Measurements from ENCODE around the gene PCSK5.
"Not testable (repeated sequence)": the region's sequence is repeated elsewhere in the genome, so short reads cannot be mapped to it uniquely, and the experiment has no call there.

The PCSK5 gene

DNA sequence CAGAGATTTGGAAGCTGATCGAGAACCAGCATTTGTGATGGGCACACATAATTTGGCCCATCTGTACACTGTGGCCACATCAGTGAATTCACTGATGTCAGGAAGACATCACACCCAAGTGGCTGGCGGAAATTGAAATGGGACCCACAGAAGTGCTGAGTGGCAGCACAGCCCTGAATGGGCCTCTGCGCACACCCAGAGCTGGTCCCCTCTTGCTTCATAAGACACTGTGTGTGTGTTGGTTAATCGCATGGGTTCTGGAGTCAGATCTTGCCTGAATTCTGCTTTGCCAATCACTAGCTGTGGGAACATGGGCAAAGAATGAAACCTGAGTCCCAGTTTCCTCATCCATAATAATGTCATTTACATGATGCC lies 72.2 kb downstream of the PCSK5 start:
- DNase-seq (ENCODE audit: low read depth in 2 of 2), result no peak

DNA sequence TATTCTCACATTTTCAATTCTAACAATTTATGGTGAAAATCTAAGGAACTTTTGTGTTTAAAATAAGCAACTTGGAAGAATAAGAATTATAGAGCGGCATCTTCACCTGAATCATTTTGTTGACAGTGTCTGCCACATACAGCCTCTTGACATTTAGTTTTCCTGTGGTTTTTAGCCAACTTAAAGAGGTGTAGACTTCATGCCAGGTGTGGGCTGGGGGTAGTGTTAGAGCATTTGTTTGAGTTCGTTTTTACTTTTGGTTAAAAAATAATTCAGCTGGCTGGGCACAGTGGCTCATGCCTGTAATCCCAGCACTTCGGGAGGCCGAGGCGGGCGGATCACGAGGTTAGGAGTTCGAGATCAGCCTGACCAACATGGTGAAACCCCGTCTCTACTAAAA lies 72.8 kb downstream of the PCSK5 start:
- not testable (repeated sequence) for DNase-seq (ENCODE audit: low read depth in 2 of 2)

DNA sequence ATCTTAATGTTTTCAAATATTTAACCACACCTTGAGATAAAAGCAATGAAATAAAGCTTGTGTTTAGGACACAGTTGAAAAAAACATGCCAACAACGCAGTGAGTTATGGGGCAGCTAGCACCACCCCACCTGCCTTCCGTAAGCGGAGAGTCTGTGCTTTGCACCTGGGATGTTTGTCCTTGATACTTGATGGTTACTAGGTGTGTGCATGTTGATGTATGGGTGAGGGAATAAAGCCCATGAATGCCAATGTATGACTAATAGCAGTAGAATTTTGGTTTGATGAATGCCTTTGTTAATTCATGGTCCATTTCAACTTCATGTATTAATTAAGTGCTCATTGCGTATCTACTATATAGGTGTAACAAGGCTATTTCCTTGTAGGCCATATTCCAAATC lies 74.0 kb downstream of the PCSK5 start:
- DNase-seq (ENCODE audit: low read depth in 2 of 2), result no peak

DNA sequence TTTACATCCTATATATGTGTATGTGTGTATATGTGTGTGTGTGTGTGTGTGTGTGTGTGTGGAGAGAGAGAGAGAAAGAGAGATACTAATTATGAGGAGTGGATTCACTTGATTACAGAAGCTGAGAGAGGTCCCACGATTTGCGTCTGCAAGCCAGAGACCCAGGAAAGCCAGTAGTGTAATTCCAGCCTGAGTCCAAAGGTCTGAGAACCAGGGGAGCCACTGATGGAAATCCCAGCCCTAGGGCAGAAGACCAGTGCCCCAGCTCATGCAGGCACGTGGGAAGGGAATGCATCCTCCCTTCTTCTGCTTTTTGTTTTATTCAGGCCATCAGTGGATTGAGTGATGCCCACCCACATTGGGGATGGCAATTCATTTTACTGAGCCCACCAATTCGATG lies 74.8 kb downstream of the PCSK5 start:
- DNase-seq (ENCODE audit: low read depth in 2 of 2), result no peak

DNA sequence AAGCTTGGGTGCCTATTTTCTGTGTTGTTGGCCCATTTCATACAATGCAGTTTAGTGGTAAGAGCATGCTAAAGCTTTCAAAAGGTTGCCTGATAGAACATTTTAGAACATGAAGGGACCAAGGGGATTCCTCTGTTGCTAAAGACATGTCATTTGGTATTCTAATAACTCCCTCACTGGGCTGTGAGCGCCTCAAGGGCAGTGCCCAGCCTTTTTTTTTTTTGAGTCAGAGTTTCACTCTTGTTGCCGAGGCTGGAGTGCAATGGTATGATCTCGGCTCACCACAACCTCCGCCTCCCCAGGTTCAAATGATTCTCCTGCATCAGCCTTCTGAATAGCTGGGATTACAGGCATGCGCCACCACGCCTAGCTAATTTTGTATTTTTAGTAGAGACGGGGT lies 77.1 kb downstream of the PCSK5 start:
- DNase-seq (ENCODE audit: low read depth in 2 of 2), result no peak

DNA sequence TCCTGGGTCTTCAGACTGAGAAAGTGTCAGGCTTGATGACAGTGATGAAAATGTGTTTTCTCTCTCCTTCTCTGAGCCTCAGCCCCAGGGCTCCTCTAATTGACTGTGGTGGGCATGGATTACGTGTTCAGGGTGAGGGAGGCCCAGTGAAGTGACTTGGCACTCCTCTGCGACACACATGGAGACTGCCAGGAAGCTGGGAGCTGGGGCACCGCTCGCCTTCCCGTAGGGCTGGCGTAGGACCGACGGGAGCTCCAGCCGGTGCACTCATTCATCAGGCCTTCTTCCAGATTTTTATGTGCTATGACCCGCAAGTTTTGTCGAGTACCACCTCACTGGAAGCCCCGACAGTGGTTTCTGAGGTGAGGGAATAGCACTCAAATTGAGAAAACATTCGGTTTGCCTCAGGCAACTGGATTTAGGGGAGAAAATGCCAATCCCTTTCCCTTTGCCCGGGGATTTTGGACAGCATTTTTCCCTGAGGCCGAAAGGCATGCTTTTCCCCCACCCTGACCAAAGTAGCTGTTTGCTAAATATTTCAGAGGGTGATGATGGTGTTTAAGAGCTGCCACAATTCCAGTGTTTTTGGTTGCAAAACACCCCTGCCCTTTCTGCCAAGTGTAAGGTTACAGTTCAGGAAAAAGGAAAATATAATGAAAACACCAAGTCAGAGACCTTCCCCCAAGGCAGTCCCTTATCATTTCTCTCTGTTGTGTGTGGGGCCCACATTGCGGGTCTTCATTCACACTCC lies 83.7 kb downstream of the PCSK5 start:
- DNase-seq (ENCODE audit: low read depth in 2 of 2), result no peak

DNA sequence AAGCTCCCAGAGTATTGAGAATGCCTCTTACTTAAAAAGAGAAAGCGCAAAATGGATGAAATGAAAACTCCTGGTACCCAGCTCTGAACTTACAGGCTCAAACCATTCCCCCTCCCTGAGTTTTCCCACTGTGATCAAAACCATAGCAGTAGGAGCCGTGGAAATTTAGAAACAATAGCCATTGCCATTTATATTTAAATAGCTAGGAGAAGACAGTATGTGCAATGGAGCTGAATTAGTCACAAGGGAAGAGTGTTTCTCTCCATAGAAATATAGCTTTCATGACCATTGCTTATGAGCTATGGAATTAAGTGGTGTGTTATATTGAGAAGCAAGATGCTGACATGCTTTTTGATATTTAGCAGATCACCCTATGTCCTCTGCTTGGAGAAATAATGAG lies 84.6 kb downstream of the PCSK5 start:
- no peak for DNase-seq (ENCODE audit: low read depth in 2 of 2)

DNA sequence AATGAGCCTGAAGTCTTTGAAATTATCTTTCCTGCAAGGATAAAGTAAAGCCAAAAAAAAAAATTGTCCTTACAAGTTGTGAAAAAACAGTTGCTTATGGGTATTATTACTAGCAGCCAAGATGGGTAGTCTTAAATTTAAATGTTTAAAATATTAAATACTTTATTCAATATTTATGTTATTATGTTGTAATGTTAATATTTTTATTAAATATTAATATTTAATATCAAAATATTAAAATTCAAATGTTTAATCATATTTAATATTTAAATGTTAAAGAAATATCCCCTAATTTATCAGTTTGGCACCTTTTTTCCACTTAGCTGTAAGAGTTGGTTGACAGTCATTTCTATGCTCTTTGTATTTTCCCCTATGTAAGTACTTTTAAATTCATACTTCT lies 86.1 kb downstream of the PCSK5 start:
- DNase-seq (ENCODE audit: low read depth in 2 of 2), result no peak

DNA sequence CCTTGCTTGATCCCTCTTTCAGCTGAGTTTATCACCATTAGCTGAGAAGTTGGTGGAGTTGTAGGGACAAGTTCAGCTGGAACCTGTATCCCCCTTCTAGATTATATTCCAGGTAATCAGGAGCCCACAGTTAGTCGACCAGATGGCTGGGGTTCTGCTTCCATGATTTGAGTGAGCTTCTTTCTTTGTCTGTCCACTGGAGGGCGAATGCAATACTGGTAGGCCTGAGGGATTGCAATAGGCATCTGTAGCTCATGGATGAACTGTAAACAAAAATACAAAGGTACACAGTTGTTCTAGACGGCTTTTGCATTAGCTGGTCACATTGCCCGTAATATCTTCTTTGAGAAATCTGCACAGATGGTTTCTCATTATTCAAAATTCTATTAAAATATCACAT lies 88.9 kb downstream of the PCSK5 start:
- no peak for DNase-seq (ENCODE audit: low read depth in 2 of 2)

DNA sequence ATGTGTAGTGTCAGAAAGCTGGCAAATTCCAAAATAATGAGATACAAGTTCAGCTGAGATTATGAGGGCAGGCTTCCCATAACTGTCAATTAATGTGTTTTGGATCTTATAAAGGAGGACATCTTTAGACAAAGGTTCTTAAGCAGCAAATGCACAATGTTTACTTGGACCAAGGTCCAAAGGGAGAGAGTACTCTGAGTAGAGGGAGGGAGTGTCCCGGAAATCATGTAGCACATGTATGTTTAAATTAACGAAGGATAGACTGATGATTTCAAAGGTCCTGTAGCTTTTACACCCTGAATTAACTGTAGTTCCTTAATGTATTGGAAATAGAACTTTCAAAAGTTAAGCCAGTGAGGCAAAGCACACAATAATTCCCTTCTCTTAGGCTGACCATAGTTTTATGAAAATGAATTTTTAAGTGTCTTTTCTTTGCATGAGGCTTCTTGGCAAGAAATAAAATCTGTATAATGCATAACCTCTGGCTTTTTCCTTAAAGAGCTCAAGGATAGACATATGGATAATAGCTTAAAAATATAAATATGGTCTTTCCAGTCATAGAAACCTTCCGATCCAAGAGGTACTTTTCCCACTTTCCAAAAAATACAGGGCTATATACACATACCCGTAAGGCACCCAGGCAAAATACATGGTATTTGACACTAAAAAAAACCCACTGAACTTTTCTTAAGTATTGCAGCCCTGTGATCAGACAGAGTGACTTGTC lies 93.0 kb downstream of the PCSK5 start:
- no peak for DNase-seq (ENCODE audit: low read depth in 2 of 2)

DNA sequence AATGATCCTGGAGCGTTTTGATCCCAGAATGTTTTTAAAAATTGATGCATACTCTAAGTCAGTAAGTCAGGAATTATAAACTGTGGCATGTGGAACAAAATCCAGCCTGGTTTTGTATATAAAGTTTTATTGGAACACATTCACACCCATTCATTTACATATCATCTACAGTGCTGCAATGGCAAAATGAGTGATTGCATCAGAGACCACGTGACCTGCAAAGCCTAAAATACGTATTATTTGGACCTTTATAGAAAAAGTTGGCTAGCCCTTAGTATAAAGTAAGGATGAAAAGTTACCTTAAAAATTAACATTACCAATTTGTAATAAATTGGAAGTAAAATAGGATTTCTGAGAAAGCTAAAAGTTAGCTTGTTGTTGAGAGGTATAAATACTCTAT lies 95.0 kb downstream of the PCSK5 start:
- DNase-seq (ENCODE audit: low read depth in 2 of 2), result no peak

DNA sequence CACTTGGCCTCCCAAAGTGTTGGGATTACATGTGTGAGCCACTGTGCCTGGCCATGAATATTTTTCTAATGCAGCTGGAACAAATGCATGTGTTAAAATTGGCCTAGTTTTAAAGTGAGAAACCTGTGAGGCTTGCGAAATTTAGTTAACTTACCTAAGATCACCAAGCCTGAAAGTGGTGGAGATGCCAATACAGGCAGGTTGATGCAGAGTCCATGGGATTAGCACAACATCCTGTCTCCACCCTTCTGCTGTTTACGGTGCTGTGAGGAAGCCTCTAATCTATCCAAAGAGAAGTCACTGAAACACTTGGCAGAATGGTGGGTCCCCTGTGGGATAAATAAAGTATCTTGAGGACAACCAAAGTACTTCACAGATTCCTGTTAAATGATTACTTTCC lies 98.2 kb downstream of the PCSK5 start:
- DNase-seq (ENCODE audit: low read depth in 2 of 2), result no peak

DNA sequence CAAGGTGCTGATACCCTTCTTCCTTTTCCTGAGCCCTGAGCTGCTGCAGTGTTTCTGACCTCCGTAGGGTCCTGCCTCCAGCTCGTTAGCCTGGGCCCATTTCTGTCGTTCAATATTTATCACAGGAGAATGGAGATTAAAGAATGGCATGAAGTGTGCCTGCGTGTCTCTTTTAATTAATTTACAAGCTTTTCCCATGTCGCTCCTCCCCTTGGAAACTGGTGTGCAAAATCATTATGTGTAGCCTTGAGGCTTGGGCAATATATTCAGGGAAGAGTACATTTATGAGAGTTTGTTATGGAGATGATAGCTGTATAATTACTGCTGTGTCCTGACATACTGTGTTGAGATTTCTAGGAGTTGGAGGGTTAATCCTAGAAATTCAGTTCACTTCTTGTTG lies 99.7 kb downstream of the PCSK5 start:
- DNase-seq (ENCODE audit: low read depth in 2 of 2), result no peak

DNA sequence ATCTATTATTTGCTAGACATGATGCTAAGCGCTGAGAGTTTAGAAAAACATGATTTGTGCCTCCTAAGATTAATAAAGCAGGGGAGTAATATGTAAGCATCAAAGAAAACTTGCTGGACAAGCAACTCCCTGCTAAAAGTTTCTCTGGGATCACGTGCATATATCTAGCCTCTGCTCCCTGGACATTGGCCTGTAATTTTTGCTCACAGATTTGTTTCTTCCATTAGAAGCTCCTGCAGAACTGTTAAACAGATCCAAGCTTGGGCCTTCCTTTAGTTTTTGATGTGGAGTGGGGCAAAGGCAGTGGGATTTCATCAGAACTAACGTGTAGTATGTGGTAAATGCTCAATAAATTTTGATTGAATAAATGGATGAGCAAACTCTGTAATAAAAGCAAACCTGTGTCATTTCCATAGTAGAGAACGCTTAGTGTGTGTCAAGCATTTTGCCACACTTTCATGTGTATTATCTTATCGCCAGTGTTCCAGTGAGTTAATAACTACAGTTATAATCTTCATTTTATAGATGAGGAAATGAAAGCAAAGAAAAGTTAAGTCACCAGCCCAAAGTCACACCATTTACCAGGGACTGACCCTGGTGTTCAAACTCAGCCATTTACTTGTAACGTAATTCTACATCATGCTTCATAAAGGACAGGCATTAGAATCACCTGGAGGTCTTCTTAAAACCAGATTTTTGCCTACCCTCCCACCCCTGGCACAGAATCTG lies 100.3 kb downstream of the PCSK5 start:
- no peak for DNase-seq (ENCODE audit: low read depth in 2 of 2)

DNA sequence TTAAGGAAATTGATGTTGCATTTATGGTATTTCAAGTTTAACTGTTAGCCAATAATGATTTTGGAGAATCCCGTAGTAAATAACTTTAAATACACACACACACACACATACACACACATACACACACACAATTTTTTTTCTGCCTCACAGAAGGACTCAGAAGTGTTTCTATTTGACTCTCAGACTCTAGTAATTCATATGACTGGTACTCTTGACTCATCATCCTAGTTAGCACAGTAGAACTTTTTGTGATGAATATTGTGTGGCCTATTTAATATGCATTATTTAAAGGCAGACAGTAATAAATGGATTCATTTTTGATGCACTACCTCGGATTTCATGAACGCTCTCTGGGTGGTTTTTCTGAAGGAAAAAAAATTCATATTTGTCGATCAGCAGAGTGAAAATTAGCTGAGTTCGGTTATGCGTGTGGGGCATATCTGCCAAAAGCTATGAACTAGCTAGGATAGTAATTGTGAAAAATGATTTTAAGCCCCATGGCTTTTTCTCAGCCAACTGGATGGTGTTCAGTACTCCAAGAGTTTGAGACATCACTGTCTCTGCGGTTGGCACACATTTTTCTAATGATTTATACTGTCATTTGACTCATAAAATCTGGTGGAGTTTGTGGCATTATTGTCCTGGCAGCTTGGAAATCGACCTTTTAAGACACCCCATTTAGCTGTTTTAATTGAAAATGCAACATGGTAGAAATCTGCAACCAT lies 102.2 kb downstream of the PCSK5 start:
- no peak for DNase-seq (ENCODE audit: low read depth in 2 of 2)

DNA sequence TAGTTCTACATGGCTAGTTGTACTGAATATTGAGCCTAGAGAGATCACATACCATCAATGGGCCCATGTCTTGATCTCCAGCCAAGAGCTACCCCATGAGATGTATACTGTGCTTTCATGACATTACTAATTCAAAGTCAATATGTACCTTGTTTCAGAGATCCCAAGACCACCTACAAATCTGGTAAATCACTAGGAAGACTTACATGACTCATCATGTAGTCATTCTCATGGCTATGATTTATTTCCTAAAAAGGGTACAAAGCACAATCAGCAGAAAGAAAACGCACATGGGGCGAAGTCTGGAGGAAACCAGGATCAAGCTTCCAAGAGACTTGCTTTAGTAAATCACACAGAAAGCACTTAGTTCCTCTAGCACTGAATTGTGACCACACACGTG lies 103.0 kb downstream of the PCSK5 start:
- no peak for DNase-seq (ENCODE audit: low read depth in 2 of 2)

DNA sequence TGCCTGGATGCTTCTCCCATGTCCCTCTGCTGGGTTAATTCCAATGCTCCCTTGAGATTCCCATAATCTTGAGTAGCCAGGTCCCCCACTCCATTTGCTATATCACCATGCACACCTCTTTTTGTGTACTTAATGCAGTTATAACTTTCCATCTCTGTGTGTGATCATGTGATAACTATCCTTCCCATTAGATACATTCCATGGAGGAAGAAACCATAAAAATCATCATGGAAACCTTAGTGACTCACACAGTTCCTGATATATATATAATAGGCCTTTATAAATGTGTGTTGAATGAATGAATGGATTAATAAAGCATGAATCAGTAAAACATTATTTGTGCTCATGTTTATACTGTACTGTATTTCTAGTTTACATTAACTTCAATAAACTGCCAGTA lies 104.6 kb downstream of the PCSK5 start:
- DNase-seq (ENCODE audit: low read depth in 2 of 2), result no peak

DNA sequence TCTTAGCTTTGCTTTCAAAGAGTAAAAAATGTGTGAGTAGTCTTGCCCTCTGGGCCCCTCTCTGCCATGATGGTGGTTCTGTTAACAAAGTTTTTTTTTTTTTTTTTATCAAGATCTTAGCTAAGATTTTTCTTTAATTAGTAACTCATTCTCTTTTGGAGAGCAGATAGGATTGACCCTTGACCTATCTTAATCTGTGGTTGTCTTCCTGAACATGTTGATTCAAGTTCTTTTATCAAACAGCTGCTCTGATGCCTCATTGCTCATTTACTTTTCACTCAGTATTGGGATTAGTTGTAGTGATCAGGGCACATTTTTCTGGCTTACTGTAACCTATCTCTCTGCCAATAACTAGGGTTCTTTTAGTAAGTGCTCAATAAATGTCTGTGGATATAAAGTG lies 106.3 kb downstream of the PCSK5 start:
- DNase-seq (ENCODE audit: low read depth in 2 of 2), result no peak

DNA sequence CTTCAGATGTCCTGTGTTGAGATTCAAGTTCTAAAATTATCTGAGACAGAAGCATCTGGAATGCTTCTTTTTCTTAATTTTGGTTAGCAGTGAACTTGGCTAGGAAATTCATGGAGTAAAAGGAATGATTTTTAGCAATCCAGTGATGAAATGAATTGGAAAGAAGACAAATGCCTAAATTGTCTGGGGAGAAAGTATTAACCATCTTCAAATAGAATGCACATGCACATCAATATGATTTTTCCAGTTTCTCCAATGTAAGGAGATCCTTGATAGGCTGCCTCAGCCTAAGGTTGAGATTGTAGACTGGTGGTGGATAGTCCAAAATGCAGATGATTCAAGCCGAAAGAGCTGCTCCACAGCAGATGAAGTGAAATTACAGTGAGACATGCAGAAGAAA lies 106.7 kb downstream of the PCSK5 start:
- DNase-seq (ENCODE audit: low read depth in 2 of 2), result no peak

DNA sequence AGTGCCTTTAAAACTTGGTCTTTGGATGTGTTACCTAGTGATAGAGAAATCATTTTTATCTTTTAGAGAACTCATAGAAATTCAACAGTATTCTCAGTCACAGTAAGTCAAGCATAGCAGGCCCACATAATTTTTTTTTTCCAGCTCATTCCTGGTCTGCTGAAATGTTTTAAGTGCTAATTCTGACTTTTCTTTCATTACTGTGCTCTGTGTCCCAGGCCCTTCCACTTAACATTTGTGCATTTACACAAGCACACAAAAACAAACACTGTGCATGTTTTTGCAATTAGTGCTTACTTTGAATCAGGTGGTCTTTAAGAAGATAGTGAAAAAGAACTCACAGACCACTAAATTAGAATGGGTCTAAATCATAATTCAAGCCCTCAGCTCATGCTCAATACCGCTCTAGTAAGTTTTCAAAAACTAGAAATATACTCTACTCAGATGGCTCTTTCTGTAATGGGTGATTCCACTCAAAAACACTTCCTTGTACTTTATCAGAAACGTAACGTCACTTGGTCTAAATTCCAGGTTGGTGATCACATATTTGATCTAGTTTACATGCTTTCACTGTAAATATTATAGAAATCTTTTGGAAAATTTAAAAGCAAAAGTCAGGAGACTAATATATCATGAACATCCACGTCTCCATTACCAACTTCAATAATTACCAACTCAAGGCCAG lies 107.8 kb downstream of the PCSK5 start:
- no peak for DNase-seq (ENCODE audit: low read depth in 2 of 2)

DNA sequence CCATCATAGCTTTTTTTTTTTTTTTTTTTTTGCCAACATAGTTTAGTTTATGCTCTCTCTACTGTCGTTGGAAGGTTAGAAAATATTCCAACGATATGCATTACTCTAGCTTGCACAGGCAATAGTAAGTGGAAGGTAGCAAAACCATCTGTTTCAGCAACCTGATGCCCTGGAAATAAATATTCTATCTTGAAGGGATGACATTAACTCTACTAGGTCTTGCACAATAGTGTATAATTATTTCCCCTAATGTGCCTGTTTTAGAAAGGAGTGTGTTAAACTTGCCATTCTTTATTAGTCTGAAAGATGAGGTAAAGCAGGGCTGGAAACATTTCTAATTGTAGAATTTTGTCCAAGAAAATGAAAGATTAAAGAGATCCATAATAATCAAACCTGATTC lies 111.0 kb downstream of the PCSK5 start:
- DNase-seq (ENCODE audit: low read depth in 2 of 2), result no peak

DNA sequence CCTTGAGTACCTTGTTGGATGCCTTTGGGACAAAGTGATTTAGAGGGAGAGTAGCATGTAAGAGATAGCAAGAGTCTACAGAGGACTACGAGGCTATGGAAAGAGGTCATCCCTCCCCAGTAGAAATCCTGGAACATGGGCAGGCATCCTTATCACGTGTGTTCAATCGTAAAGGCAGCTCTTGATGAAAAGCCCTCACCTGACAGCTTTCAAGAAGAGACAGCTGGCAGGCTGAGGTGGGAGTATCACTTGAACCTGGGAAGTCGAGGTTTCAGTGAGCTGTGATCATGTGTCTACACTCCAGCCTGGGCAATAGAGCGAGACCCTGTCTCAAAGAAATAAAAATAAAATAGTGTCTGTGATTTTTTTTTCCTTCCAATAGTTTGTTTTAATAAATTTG lies 112.6 kb downstream of the PCSK5 start:
- no peak for DNase-seq (ENCODE audit: low read depth in 2 of 2)
